Measurements from ENCODE around the gene MYBPC2.
"Not testable (repeated sequence)": the region's sequence is repeated elsewhere in the genome, so short reads cannot be mapped to it uniquely, and the experiment has no call there.

Gene MYBPC2

GRCh38 chr19:50432221-50433028 is at the start of gene MYBPC2:
TSS of gene MYBPC2 (plus strand) at chr19:50432892. CDS start at chr19:50432954, 62 bp downstream.
- Histone ChIP-seq H3K36me3 (ENCODE audit: insufficient read depth, low read length) (no peaks in the 10 kb centered on the region), H3K4me1 (ENCODE audit: insufficient read depth, low read length) (peaks cover 9% of the 10 kb centered on the region), H3K9me3 (ENCODE audit: low read length) (no peaks in the 10 kb centered on the region), H3K27me3 (ENCODE audit: insufficient read depth, low read length) (peaks cover 35% of the 10 kb centered on the region), H3K4me3 (ENCODE audit: low read length) (peak within 1 kb of the TSS; percentile 53), H2AFZ (ENCODE audit: low read depth, low read length) (peak within 1 kb of the TSS; percentile 55)

GRCh38 chr19:50383001-50383851 is 49.5 kb upstream of the MYBPC2 start:
- Histone ChIP-seq H3K4me3 (ENCODE audit: low read length) (peak overlapping the region; percentile 73), H3K9me3 (ENCODE audit: low read length) (no peaks in the 10 kb centered on the region), H3K4me1 (ENCODE audit: insufficient read depth, low read length) (peaks cover 18% of the 10 kb centered on the region), H2AFZ (ENCODE audit: low read depth, low read length) (no peak overlapping the region), H3K36me3 (ENCODE audit: insufficient read depth, low read length) (peaks cover 55% of the 10 kb centered on the region), H3K27me3 (ENCODE audit: insufficient read depth, low read length) (no peaks in the 10 kb centered on the region)

GRCh38 chr19:50383852-50384684 is 48.6 kb upstream of the MYBPC2 start, which contains the start of gene POLD1:
TSS of gene POLD1 (plus strand) at chr19:50384347. CDS start at chr19:50398852, 14,505 bp downstream.
- peak within 1 kb of the TSS; percentile 73 for H3K4me3 ChIP-seq (ENCODE audit: low read length)
- H3K27me3 ChIP-seq (ENCODE audit: insufficient read depth, low read length): no peaks in the 10 kb centered on the region
- peak within 1 kb of the TSS; percentile 35 for H2AFZ ChIP-seq (ENCODE audit: low read depth, low read length)
- peaks cover 18% of the 10 kb centered on the region for H3K4me1 ChIP-seq (ENCODE audit: insufficient read depth, low read length)
- no peaks in the 10 kb centered on the region for H3K9me3 ChIP-seq (ENCODE audit: low read length)
- H3K36me3 ChIP-seq (ENCODE audit: insufficient read depth, low read length): peaks cover 50% of the 10 kb centered on the region

- peaks cover 18% of the 10 kb centered on the region for H3K4me1 ChIP-seq (ENCODE audit: insufficient read depth, low read length)
- H2AFZ ChIP-seq (ENCODE audit: low read depth, low read length): peak overlapping the region; percentile 35
- H3K4me3 ChIP-seq (ENCODE audit: low read length): peak overlapping the region; percentile 73
- H3K27me3 ChIP-seq (ENCODE audit: insufficient read depth, low read length): no peaks in the 10 kb centered on the region
- peaks cover 41% of the 10 kb centered on the region for H3K36me3 ChIP-seq (ENCODE audit: insufficient read depth, low read length)
- H3K9me3 ChIP-seq (ENCODE audit: low read length): no peaks in the 10 kb centered on the region
These were observed 47.8 kb upstream of the MYBPC2 start for GRCh38 chr19:50384685-50385535.

- no peak overlapping the region for H2AFZ ChIP-seq (ENCODE audit: low read depth, low read length)
- peaks cover 18% of the 10 kb centered on the region for H3K4me1 ChIP-seq (ENCODE audit: insufficient read depth, low read length)
- peaks cover 2% of the 10 kb centered on the region for H3K9me3 ChIP-seq (ENCODE audit: low read length)
- H3K4me3 ChIP-seq (ENCODE audit: low read length): no peak overlapping the region
- H3K36me3 ChIP-seq (ENCODE audit: insufficient read depth, low read length): peaks cover 21% of the 10 kb centered on the region
- H3K27me3 ChIP-seq (ENCODE audit: insufficient read depth, low read length): no peaks in the 10 kb centered on the region
These were observed 45.4 kb upstream of the MYBPC2 start for GRCh38 chr19:50387176-50387867.

- Histone ChIP-seq H2AFZ (ENCODE audit: low read depth, low read length) (no peak overlapping the region), H3K9me3 (ENCODE audit: low read length) (peaks cover 4% of the 10 kb centered on the region), H3K27me3 (ENCODE audit: insufficient read depth, low read length) (no peaks in the 10 kb centered on the region), H3K4me3 (ENCODE audit: low read length) (no peak overlapping the region), H3K4me1 (ENCODE audit: insufficient read depth, low read length) (peaks cover 18% of the 10 kb centered on the region), H3K36me3 (ENCODE audit: insufficient read depth, low read length) (peaks cover 21% of the 10 kb centered on the region)
These were observed 44.8 kb upstream of the MYBPC2 start for GRCh38 chr19:50387868-50388245.

GRCh38 chr19:50390295-50390694 is 42.4 kb upstream of the MYBPC2 start:
- H2AFZ ChIP-seq (ENCODE audit: low read depth, low read length); H3K27me3 ChIP-seq (ENCODE audit: insufficient read depth, low read length); H3K4me1 ChIP-seq (ENCODE audit: insufficient read depth, low read length); H3K4me3 ChIP-seq (ENCODE audit: low read length): not testable (repeated sequence)
- Histone ChIP-seq H3K36me3 (ENCODE audit: insufficient read depth, low read length) (peaks cover 24% of the 10 kb centered on the region), H3K9me3 (ENCODE audit: low read length) (peaks cover 12% of the 10 kb centered on the region)

GRCh38 chr19:50390952-50391351 is 41.7 kb upstream of the MYBPC2 start:
- H3K4me3 ChIP-seq (ENCODE audit: low read length); H3K4me1 ChIP-seq (ENCODE audit: insufficient read depth, low read length); H2AFZ ChIP-seq (ENCODE audit: low read depth, low read length); H3K27me3 ChIP-seq (ENCODE audit: insufficient read depth, low read length): not testable (repeated sequence)
- H3K36me3 ChIP-seq (ENCODE audit: insufficient read depth, low read length): peaks cover 24% of the 10 kb centered on the region
- peaks cover 12% of the 10 kb centered on the region for H3K9me3 ChIP-seq (ENCODE audit: low read length)

- no peak overlapping the region for H2AFZ ChIP-seq (ENCODE audit: low read depth, low read length)
- peaks cover 12% of the 10 kb centered on the region for H3K9me3 ChIP-seq (ENCODE audit: low read length)
- H3K27me3 ChIP-seq (ENCODE audit: insufficient read depth, low read length): no peaks in the 10 kb centered on the region
- H3K4me3 ChIP-seq (ENCODE audit: low read length): no peak overlapping the region
- H3K36me3 ChIP-seq (ENCODE audit: insufficient read depth, low read length): peaks cover 12% of the 10 kb centered on the region
- no peaks in the 10 kb centered on the region for H3K4me1 ChIP-seq (ENCODE audit: insufficient read depth, low read length)
These were observed 39.9 kb upstream of the MYBPC2 start for GRCh38 chr19:50392759-50393158.

GRCh38 chr19:50393589-50393988 is 39.1 kb upstream of the MYBPC2 start:
- Histone ChIP-seq H3K27me3 (ENCODE audit: insufficient read depth, low read length) (no peaks in the 10 kb centered on the region), H3K4me1 (ENCODE audit: insufficient read depth, low read length) (no peaks in the 10 kb centered on the region), H3K36me3 (ENCODE audit: insufficient read depth, low read length) (peaks cover 6% of the 10 kb centered on the region), H3K9me3 (ENCODE audit: low read length) (peaks cover 12% of the 10 kb centered on the region), H2AFZ (ENCODE audit: low read depth, low read length) (no peak overlapping the region), H3K4me3 (ENCODE audit: low read length) (no peak overlapping the region)

- Histone ChIP-seq H3K4me3 (ENCODE audit: low read length) (no peak overlapping the region), H3K4me1 (ENCODE audit: insufficient read depth, low read length) (no peaks in the 10 kb centered on the region), H3K9me3 (ENCODE audit: low read length) (peaks cover 12% of the 10 kb centered on the region), H2AFZ (ENCODE audit: low read depth, low read length) (no peak overlapping the region), H3K27me3 (ENCODE audit: insufficient read depth, low read length) (no peaks in the 10 kb centered on the region), H3K36me3 (ENCODE audit: insufficient read depth, low read length) (peaks cover 6% of the 10 kb centered on the region)
These were observed 38.7 kb upstream of the MYBPC2 start for GRCh38 chr19:50394017-50394416.

All from neuron (in vitro differentiated cells).